Esophagus squamous epithelium (tissue), 5 donors: ENCODE data around the gene INSL3. TPM values are rescaled to one million over a fixed set of nuclear protein-coding genes. Genes with fewer than 3 reads are reported as not detected.
"Not testable (repeated sequence)": the region's sequence is repeated elsewhere in the genome, so short reads cannot be mapped to it uniquely, and the experiment has no call there.

Experiments used
- DNase-seq: peaks from one replicate; lab custom pipeline; 2025; lab: John Stamatoyannopoulos, UW
- H3K27ac ChIP-seq, 4 donors: fragments of 200-600 bp; sonication (generic); one replicate each; pipeline ENCODE4 v1.5.1; 2016 to 2019; ENCODE audit warnings: mild to moderate bottlenecking in 1 of 4
- H3K27me3 ChIP-seq, 4 donors: fragments of 200-600 bp; sonication (generic); 1 replicate in 3 of 4; 2 replicates in 1 of 4; pipeline versions ENCODE4 v1.5.1 to v1.6.0; 2017 to 2021; ENCODE audit warnings: antibody characterized with exemption in 1 of 4
- H3K36me3 ChIP-seq, 3 donors: fragments of 200-600 bp; sonication (generic); one replicate each; pipeline ENCODE4 v1.5.1; 2016 to 2019
- H3K4me1 ChIP-seq, 3 donors: fragments of 200-600 bp; sonication (generic); one replicate each; pipeline ENCODE4 v1.5.1; 2017 to 2019
- H3K4me3 ChIP-seq, 4 donors: fragments of 200-600 bp; sonication (generic); 1 replicate in 3 of 4; 2 replicates in 1 of 4; pipeline ENCODE4 v1.5.1; 2016 to 2019; ENCODE audit warnings: mild to moderate bottlenecking in 2 of 4, moderate library complexity in 1 of 4
- H3K9me3 ChIP-seq, 3 donors: fragments of 200-600 bp; sonication (generic); one replicate each; pipeline ENCODE4 v1.5.1; 2016 to 2019
- CTCF ChIP-seq, 6 experiments: fragments of 450-650 bp in 4 of 6; fragments of 200-600 bp in 2 of 6; sonication (generic) in 2 of 6; IDR thresholded peaks; one replicate each; pipeline ENCODE4 v1.5.1; 2016 to 2019; ENCODE audit warnings: antibody characterized with exemption in 6 of 6, mild to moderate bottlenecking in 4 of 6, moderate library complexity in 4 of 6
- POLR2A ChIP-seq, 4 donors: fragments of 450-650 bp; IDR thresholded peaks; one replicate each; pipeline ENCODE4 v1.6.1; 2017; ENCODE audit warnings: antibody characterized with exemption in 4 of 4, mild to moderate bottlenecking in 4 of 4, moderate library complexity in 3 of 4
- WGBS, 2 donors: methylation state at CpG; one replicate each; pipeline ENCODE4 v1.1.5; 2018; 5-methylcytosine and 5-hydroxymethylcytosine counted together
- intact Hi-C: fragments of 100-400 bp; cut with DNase I; formaldehyde crosslinking; loops from one replicate; pipeline ENCODE4 v1.15.0; 2022
- total RNA-seq, 4 donors: library from RNA; depleted of rRNA; stranded (reverse); fragments of >200 nt; gene quantifications; one replicate each; pipeline ENCODE4 v1.1.0, GENCODE V29; 2016
- donor health status: DM: yes; HTN: yes; CAD: no.

The INSL3 gene
- total RNA-seq, 4 donors from 2014 or later, result not detected

- Histone ChIP-seq H3K4me3 (no peak overlapping the region), H3K27me3 (peaks cover 0 to 73% (median 0%) of the 10 kb centered on the region in 4 donors), H3K36me3 (peaks cover 0 to 5% (median 0%) of the 10 kb centered on the region in 3 donors), H3K27ac (no peak overlapping the region), H3K4me1 (peaks cover 0 to 5% (median 0%) of the 10 kb centered on the region in 3 donors), H3K9me3 (no peaks in the 10 kb centered on the region)
- intact Hi-C loops, result no loop called here
- no peak for DNase-seq
- 35 to 62% methylated on average over 5 to 11 of the region's 14 CpGs for WGBS, 2 donors
- TF ChIP-seq CTCF (IDR thresholded peaks at IDR 0.05) (no peak), POLR2A (IDR thresholded peaks at IDR 0.05) (no peak)
Measured at GRCh38 chr19:17803264-17803896, 17.9 kb downstream of the INSL3 start.

GRCh38 chr19:17802137-17802858 is 19.0 kb downstream of the INSL3 start:
- H3K9me3 ChIP-seq, result no peaks in the 10 kb centered on the region
- H3K36me3 ChIP-seq, result no peaks in the 10 kb centered on the region
- H3K4me3 ChIP-seq, result no peak overlapping the region
- 79 to 80% methylated on average over 9 to 12 of the region's 12 CpGs for WGBS, 2 donors
- peaks cover 0 to 16% (median 8%) of the 10 kb centered on the region in 3 donors for H3K4me1 ChIP-seq
- no peak overlapping the region for H3K27ac ChIP-seq
- peaks cover 0 to 73% (median 0%) of the 10 kb centered on the region in 4 donors for H3K27me3 ChIP-seq
- DNase-seq, result no peak
- TF ChIP-seq CTCF (IDR thresholded peaks at IDR 0.05) (no peak), POLR2A (IDR thresholded peaks at IDR 0.05) (no peak)
- intact Hi-C loops, result no loop called here

GRCh38 chr19:17798599-17798998 is 22.7 kb downstream of the INSL3 start:
- H3K9me3 ChIP-seq, intact Hi-C loops, H3K36me3 ChIP-seq, DNase-seq, H3K4me3 ChIP-seq: not testable (repeated sequence)
- peaks cover 0 to 46% (median 27%) of the 10 kb centered on the region in 3 donors for H3K4me1 ChIP-seq
- WGBS, 2 donors, result 89 to 94% methylated on average over 3 of the region's 3 CpGs
- H3K27ac ChIP-seq, result peak overlapping the region in 2 of 4 donors; percentile 46 to 70
- peaks cover 0 to 91% (median 13%) of the 10 kb centered on the region in 4 donors for H3K27me3 ChIP-seq

GRCh38 chr19:17797424-17798201 is 23.7 kb downstream of the INSL3 start:
- peaks cover 0 to 86% (median 13%) of the 10 kb centered on the region in 4 donors for H3K27me3 ChIP-seq
- peak overlapping the region in 1 of 4 donors; percentile 36 for H3K4me3 ChIP-seq
- H3K4me1 ChIP-seq, result peaks cover 0 to 41% (median 27%) of the 10 kb centered on the region in 3 donors
- no peaks in the 10 kb centered on the region for H3K9me3 ChIP-seq
- H3K27ac ChIP-seq, result peak overlapping the region; percentile 52 to 70 (median 67)
- intact Hi-C loops, result no loop called here
- no peak for TF ChIP-seq POLR2A (IDR thresholded peaks at IDR 0.05)
- TF ChIP-seq CTCF (IDR thresholded peaks at IDR 0.05), result no peak
- no peaks in the 10 kb centered on the region for H3K36me3 ChIP-seq
- no peak for DNase-seq
- WGBS, 2 donors, result 41 to 53% methylated on average over 7 to 8 of the region's 11 CpGs

GRCh38 chr19:17796838-17797423 is 24.4 kb downstream of the INSL3 start:
- intact Hi-C loops, result no loop called here
- peaks cover 0 to 45% (median 27%) of the 10 kb centered on the region in 3 donors for H3K4me1 ChIP-seq
- H3K9me3 ChIP-seq, result no peaks in the 10 kb centered on the region
- no peak for DNase-seq
- WGBS, 2 donors, result 20 to 40% methylated on average over 1 of the region's 1 CpG
- peak overlapping the region; percentile 52 to 70 (median 67) for H3K27ac ChIP-seq
- H3K36me3 ChIP-seq, result no peaks in the 10 kb centered on the region
- H3K4me3 ChIP-seq, result peak overlapping the region in 1 of 4 donors; percentile 36
- peaks cover 0 to 79% (median 13%) of the 10 kb centered on the region in 4 donors for H3K27me3 ChIP-seq
- TF ChIP-seq POLR2A (IDR thresholded peaks at IDR 0.05) (no peak), CTCF (IDR thresholded peaks at IDR 0.05) (no peak)
